ENCODE measurements around the gene UBE4A. TPM values are rescaled to one million over a fixed set of nuclear protein-coding genes. Genes with fewer than 3 reads are reported as not detected.
A peak's percentile ranks its signal among the peaks of the same experiment; 100 is the strongest.

Gene UBE4A
- total and polyA plus RNA-seq, 9 of the 15 experiments (the other 6 are each of a cell fraction or from before 2014, with no cell fraction given) = 13.5 to 45.2 (median 26.8) TPM

DNA sequence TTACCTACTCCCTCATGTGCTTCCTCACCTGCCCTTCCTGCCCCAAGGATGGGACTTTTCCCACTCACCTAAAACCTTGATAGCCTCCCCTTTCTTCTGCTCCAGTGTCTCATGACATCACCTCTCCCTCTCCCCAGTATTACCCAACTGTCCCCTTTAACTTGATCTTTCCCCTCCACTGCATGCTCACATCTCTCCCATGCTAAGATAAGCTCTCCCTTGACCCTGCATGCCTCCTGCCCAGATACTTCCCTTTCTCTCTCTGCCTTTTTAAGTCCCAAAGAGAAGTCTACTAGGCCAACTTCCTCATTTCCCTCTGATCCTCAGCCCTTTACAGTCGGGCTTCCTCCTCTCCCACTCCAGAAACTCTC, 40.1 kb upstream of the UBE4A start (continued):
- TF ChIP-seq, protein P1, sequence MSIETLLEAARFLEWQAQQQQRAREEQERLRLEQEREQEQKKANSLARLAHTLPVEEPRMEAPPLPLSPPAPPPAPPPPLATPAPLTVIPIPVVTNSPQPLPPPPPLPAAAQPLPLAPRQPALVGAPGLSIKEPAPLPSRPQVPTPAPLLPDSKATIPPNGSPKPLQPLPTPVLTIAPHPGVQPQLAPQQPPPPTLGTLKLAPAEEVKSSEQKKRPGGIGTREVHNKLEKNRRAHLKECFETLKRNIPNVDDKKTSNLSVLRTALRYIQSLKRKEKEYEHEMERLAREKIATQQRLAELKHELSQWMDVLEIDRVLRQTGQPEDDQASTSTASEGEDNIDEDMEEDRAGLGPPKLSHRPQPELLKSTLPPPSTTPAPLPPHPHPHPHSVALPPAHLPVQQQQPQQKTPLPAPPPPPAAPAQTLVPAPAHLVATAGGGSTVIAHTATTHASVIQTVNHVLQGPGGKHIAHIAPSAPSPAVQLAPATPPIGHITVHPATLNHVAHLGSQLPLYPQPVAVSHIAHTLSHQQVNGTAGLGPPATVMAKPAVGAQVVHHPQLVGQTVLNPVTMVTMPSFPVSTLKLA (conservative IDR thresholded peaks at IDR 0.05) = 0 out of 4 replicates have a peak, but pooled peaks of 1 of the 2 experiments have one; percentile 28
- TF ChIP-seq, protein P2, sequence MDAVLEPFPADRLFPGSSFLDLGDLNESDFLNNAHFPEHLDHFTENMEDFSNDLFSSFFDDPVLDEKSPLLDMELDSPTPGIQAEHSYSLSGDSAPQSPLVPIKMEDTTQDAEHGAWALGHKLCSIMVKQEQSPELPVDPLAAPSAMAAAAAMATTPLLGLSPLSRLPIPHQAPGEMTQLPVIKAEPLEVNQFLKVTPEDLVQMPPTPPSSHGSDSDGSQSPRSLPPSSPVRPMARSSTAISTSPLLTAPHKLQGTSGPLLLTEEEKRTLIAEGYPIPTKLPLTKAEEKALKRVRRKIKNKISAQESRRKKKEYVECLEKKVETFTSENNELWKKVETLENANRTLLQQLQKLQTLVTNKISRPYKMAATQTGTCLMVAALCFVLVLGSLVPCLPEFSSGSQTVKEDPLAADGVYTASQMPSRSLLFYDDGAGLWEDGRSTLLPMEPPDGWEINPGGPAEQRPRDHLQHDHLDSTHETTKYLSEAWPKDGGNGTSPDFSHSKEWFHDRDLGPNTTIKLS (IDR thresholded peaks at IDR 0.05; ENCODE audit: borderline replicate concordance, low read depth) = no peak
- TF ChIP-seq ZFX (CRISPR knock-in tag; IDR thresholded peaks at IDR 0.05) (0 out of 2 replicates have a peak, but pooled peaks have one; percentile 25), FOXK1 (CRISPR knock-in tag; IDR thresholded peaks at IDR 0.05; ENCODE audit: borderline replicate concordance) (0 out of 2 replicates have a peak, but pooled peaks have one; percentile 26), ERF (CRISPR knock-in tag; IDR thresholded peaks at IDR 0.05) (no peak), BCOR (IDR thresholded peaks at IDR 0.05) (no peak), EP300 (IDR thresholded peaks at IDR 0.05; ENCODE audit: low read length) (peak; percentile 36; the same call in 1 of the 2 replicates)
- TF ChIP-seq, protein P3, sequence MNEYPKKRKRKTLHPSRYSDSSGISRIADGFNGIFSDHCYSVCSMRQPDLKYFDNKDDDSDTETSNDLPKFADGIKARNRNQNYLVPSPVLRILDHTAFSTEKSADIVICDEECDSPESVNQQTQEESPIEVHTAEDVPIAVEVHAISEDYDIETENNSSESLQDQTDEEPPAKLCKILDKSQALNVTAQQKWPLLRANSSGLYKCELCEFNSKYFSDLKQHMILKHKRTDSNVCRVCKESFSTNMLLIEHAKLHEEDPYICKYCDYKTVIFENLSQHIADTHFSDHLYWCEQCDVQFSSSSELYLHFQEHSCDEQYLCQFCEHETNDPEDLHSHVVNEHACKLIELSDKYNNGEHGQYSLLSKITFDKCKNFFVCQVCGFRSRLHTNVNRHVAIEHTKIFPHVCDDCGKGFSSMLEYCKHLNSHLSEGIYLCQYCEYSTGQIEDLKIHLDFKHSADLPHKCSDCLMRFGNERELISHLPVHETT (CRISPR knock-in tag; conservative IDR thresholded peaks at IDR 0.05 in 1 of 2, IDR thresholded peaks at IDR 0.05 in 1 of 2) = no peak; a peak in 1 of 4 replicates
- TF ChIP-seq, protein P4, sequence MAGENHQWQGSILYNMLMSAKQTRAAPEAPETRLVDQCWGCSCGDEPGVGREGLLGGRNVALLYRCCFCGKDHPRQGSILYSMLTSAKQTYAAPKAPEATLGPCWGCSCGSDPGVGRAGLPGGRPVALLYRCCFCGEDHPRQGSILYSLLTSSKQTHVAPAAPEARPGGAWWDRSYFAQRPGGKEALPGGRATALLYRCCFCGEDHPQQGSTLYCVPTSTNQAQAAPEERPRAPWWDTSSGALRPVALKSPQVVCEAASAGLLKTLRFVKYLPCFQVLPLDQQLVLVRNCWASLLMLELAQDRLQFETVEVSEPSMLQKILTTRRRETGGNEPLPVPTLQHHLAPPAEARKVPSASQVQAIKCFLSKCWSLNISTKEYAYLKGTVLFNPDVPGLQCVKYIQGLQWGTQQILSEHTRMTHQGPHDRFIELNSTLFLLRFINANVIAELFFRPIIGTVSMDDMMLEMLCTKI (IDR thresholded peaks at IDR 0.05; ENCODE audit: partially characterized antibody) = no peak
- TF ChIP-seq, protein P5, sequence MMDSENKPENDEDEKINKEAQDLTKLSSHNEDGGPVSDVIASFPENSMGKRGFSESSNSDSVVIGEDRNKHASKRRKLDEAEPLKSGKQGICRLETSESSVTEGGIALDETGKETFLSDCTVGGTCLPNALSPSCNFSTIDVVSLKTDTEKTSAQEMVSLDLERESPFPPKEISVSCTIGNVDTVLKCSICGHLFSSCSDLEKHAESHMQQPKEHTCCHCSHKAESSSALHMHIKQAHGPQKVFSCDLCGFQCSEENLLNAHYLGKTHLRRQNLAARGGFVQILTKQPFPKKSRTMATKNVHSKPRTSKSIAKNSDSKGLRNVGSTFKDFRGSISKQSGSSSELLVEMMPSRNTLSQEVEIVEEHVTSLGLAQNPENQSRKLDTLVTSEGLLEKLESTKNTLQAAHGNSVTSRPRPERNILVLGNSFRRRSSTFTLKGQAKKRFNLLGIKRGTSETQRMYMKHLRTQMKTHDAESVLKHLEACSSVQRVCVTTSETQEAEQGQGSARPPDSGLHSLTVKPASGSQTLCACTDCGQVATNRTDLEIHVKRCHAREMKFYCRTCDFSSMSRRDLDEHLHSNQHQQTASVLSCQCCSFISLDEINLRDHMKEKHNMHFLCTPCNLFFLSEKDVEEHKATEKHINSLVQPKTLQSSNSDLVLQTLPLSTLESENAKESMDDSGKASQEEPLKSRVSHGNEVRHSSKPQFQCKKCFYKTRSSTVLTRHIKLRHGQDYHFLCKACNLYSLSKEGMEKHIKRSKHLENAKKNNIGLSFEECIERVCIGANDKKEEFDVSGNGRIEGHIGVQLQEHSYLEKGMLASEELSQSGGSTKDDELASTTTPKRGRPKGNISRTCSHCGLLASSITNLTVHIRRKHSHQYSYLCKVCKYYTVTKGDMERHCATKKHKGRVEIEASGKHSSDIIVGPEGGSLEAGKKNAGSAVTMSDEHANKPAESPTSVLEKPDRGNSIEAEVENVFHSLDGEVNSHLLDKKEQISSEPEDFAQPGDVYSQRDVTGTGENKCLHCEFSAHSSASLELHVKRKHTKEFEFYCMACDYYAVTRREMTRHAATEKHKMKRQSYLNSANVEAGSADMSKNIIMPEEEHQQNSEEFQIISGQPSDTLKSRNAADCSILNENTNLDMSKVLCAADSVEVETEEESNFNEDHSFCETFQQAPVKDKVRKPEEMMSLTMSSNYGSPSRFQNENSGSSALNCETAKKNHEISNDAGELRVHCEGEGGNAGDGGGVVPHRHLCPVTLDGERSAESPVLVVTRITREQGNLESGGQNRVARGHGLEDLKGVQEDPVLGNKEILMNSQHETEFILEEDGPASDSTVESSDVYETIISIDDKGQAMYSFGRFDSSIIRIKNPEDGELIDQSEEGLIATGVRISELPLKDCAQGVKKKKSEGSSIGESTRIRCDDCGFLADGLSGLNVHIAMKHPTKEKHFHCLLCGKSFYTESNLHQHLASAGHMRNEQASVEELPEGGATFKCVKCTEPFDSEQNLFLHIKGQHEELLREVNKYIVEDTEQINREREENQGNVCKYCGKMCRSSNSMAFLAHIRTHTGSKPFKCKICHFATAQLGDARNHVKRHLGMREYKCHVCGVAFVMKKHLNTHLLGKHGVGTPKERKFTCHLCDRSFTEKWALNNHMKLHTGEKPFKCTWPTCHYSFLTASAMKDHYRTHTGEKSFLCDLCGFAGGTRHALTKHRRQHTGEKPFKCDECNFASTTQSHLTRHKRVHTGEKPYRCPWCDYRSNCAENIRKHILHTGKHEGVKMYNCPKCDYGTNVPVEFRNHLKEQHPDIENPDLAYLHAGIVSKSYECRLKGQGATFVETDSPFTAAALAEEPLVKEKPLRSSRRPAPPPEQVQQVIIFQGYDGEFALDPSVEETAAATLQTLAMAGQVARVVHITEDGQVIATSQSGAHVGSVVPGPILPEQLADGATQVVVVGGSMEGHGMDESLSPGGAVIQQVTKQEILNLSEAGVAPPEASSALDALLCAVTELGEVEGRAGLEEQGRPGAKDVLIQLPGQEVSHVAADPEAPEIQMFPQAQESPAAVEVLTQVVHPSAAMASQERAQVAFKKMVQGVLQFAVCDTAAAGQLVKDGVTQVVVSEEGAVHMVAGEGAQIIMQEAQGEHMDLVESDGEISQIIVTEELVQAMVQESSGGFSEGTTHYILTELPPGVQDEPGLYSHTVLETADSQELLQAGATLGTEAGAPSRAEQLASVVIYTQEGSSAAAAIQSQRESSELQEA (IDR thresholded peaks at IDR 0.05; ENCODE audit: low read depth) = no peak
- TF ChIP-seq, protein P6, sequence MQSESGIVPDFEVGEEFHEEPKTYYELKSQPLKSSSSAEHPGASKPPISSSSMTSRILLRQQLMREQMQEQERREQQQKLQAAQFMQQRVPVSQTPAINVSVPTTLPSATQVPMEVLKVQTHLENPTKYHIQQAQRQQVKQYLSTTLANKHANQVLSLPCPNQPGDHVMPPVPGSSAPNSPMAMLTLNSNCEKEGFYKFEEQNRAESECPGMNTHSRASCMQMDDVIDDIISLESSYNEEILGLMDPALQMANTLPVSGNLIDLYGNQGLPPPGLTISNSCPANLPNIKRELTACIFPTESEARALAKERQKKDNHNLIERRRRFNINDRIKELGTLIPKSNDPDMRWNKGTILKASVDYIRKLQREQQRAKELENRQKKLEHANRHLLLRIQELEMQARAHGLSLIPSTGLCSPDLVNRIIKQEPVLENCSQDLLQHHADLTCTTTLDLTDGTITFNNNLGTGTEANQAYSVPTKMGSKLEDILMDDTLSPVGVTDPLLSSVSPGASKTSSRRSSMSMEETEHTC (IDR thresholded peaks at IDR 0.05) = no peak

Measured in K562 (cell line).